Osteoblast (primary cell): Measurements from ENCODE around the gene DNAJB6. TPM values are rescaled to one million over a fixed set of nuclear protein-coding genes. Genes with fewer than 3 reads are reported as not detected.

Experiments used
- DNase-seq: peaks from one replicate; pipeline ENCODE4 v3.0.0; 2011; ENCODE audit warnings: low spot score, mixed read lengths; ENCODE audit not compliant: insufficient read length; ENCODE audit errors: missing footprints
- H2AFZ ChIP-seq: 2 replicates; pipeline ENCODE4 v1.6.0; 2011; ENCODE audit warnings: mild to moderate bottlenecking, low read length
- H3K27ac ChIP-seq: 2 replicates; pipeline ENCODE4 v1.5.1; 2011; ENCODE audit warnings: mild to moderate bottlenecking, low read depth, low read length, moderate library complexity
- H3K27me3 ChIP-seq: 2 replicates; pipeline ENCODE4 v1.6.0; 2012; ENCODE audit warnings: mild to moderate bottlenecking, control low read depth, inconsistent platforms, low read length, moderate library complexity; ENCODE audit not compliant: insufficient read depth
- H3K36me3 ChIP-seq: 2 replicates; pipeline ENCODE4 v1.5.1; 2011; ENCODE audit warnings: mild to moderate bottlenecking, low read length, control low read depth, moderate library complexity; ENCODE audit not compliant: insufficient read depth
- H3K4me1 ChIP-seq: 2 replicates; pipeline ENCODE4 v1.5.1; 2011; ENCODE audit warnings: mild to moderate bottlenecking, low read length, control low read depth, moderate library complexity; ENCODE audit not compliant: insufficient read depth
- H3K4me2 ChIP-seq: 2 replicates; pipeline ENCODE4 v1.6.0; 2011; ENCODE audit warnings: mild to moderate bottlenecking, low read length; ENCODE audit not compliant: insufficient read depth
- H3K4me3 ChIP-seq: fragments of 200-600 bp; sonication (generic); 3 replicates; pipeline ENCODE4 v1.5.1; 2012; ENCODE audit warnings: mild to moderate bottlenecking, low read length, inconsistent platforms; ENCODE audit not compliant: insufficient read depth
- H3K79me2 ChIP-seq: 2 replicates; pipeline ENCODE4 v1.6.0; 2012; ENCODE audit warnings: mild to moderate bottlenecking, low read length, control low read depth, inconsistent platforms; ENCODE audit not compliant: insufficient read depth
- H3K9me3 ChIP-seq: 2 replicates; pipeline ENCODE4 v1.5.1; 2011; ENCODE audit warnings: low read depth, low read length, control low read depth
- H4K20me1 ChIP-seq: 2 replicates; pipeline ENCODE4 v1.6.0; 2012; ENCODE audit warnings: mild to moderate bottlenecking, low read length, control low read depth; ENCODE audit not compliant: insufficient read depth
- CTCF ChIP-seq: IDR thresholded peaks from 2 replicates; pipeline ENCODE4 v1.5.1; 2011; ENCODE audit warnings: mild to moderate bottlenecking, low read depth, low read length, moderate library complexity; ENCODE audit errors: extremely low read depth
- total RNA-seq: library from RNA; depleted of rRNA; stranded (reverse); fragments of >200 nt; gene quantifications from 2 replicates; pipeline ENCODE4 v1.2.3, GENCODE V29; 2012

Gene DNAJB6
- total RNA-seq, 1 donor: 84.7 TPM

- no peak overlapping the region for H3K4me2 ChIP-seq
- H3K36me3 ChIP-seq: no peaks in the 10 kb centered on the region
- no peak overlapping the region for H2AFZ ChIP-seq
- no peak overlapping the region for H3K4me3 ChIP-seq
- H4K20me1 ChIP-seq: no peaks in the 10 kb centered on the region
- H3K27me3 ChIP-seq: no peaks in the 10 kb centered on the region
- peak; percentile 58 for DNase-seq
- no peak overlapping the region for H3K27ac ChIP-seq
- TF ChIP-seq CTCF: no peak
- peaks cover 3% of the 10 kb centered on the region for H3K4me1 ChIP-seq
- no peaks in the 10 kb centered on the region for H3K9me3 ChIP-seq
- H3K79me2 ChIP-seq: no peaks in the 10 kb centered on the region
These were observed 100.8 kb downstream of the DNAJB6 start for GRCh38 chr7:157437519-157438061.

GRCh38 chr7:157438121-157439025 is 101.6 kb downstream of the DNAJB6 start:
- Histone ChIP-seq H3K4me2 (no peak overlapping the region), H3K36me3 (no peaks in the 10 kb centered on the region), H3K27ac (no peak overlapping the region), H3K9me3 (no peaks in the 10 kb centered on the region), H3K79me2 (no peaks in the 10 kb centered on the region), H3K4me1 (no peaks in the 10 kb centered on the region), H2AFZ (no peak overlapping the region), H3K27me3 (no peaks in the 10 kb centered on the region), H3K4me3 (no peak overlapping the region), H4K20me1 (no peaks in the 10 kb centered on the region)
- no peak for TF ChIP-seq CTCF
- DNase-seq: peak; percentile 43

- H3K27me3 ChIP-seq: no peaks in the 10 kb centered on the region
- H3K9me3 ChIP-seq: no peaks in the 10 kb centered on the region
- H3K4me1 ChIP-seq: no peaks in the 10 kb centered on the region
- H3K4me2 ChIP-seq: no peak overlapping the region
- H4K20me1 ChIP-seq: no peaks in the 10 kb centered on the region
- DNase-seq: peak; percentile 30
- no peaks in the 10 kb centered on the region for H3K79me2 ChIP-seq
- H3K27ac ChIP-seq: no peak overlapping the region
- TF ChIP-seq CTCF: no peak
- H2AFZ ChIP-seq: no peak overlapping the region
- no peak overlapping the region for H3K4me3 ChIP-seq
- H3K36me3 ChIP-seq: no peaks in the 10 kb centered on the region
These were observed 102.3 kb downstream of the DNAJB6 start for GRCh38 chr7:157439149-157439548.

- Histone ChIP-seq H2AFZ (no peak overlapping the region), H3K36me3 (no peaks in the 10 kb centered on the region), H3K27me3 (no peaks in the 10 kb centered on the region), H3K4me3 (no peak overlapping the region), H3K79me2 (no peaks in the 10 kb centered on the region), H4K20me1 (no peaks in the 10 kb centered on the region), H3K27ac (no peak overlapping the region), H3K4me2 (no peak overlapping the region), H3K9me3 (no peaks in the 10 kb centered on the region), H3K4me1 (no peaks in the 10 kb centered on the region)
- no peak for TF ChIP-seq CTCF
- DNase-seq: peak; percentile 63
These were observed 103.0 kb downstream of the DNAJB6 start for GRCh38 chr7:157439761-157440160.
